Hepatocyte (in vitro differentiated cells): Measurements from ENCODE around the gene SENP7.

ENCODE experiments used
- CTCF ChIP-seq: fragments of 200-600 bp; sonication (generic); IDR thresholded peaks from 2 replicates; pipeline ENCODE4 v1.5.1; 2016; ENCODE audit warnings: antibody characterized with exemption, mild to moderate bottlenecking; ENCODE audit not compliant: poor library complexity
- EZH2 ChIP-seq: fragments of 200-600 bp; sonication (generic); IDR thresholded peaks from 2 replicates; pipeline ENCODE4 v1.6.1; 2016; ENCODE audit warnings: antibody characterized with exemption, mild to moderate bottlenecking, borderline replicate concordance
- EZH2phosphoT487 ChIP-seq: fragments of 200-600 bp; sonication (generic); IDR thresholded peaks from one replicate; pipeline ENCODE4 v1.6.1; 2018; ENCODE audit warnings: antibody characterized with exemption, mild to moderate bottlenecking, low read depth, moderate library complexity; ENCODE audit not compliant: unreplicated experiment, severe bottlenecking

DNA sequence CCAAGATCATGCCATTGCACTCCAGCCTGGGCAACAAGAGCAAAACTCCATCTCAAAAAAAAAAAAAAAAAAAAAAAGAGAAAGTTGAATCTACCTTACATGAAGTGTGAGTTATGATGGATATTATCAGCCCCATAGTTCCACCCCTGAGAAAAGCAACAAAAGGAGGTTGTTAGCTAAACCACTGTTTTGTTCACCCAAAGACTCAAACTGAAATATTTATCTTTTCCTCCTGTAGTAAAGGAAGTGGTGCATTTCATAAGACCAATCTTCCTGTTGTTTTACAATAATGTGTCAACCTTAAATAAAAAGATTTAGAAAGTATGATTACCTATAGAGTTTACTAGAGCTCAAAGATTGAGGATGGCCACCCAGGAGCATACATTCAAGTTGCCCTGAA is 29.9 kb upstream of the SENP7 start:
- TF ChIP-seq CTCF, result no peak
- no peak for TF ChIP-seq EZH2phosphoT487
- no peak for TF ChIP-seq EZH2
